ENCODE measurements around the gene IFIH1.

IFIH1 gene

GRCh38 chr2:162308747-162309503 is 9.6 kb downstream of the IFIH1 start:
- TF ChIP-seq ZFX (IDR thresholded peaks at IDR 0.05; ENCODE audit: borderline replicate concordance): no peak
- TF ChIP-seq CTCF (IDR thresholded peaks at IDR 0.05): no peak
- H3K27ac ChIP-seq: no peak overlapping the region

- H3K27ac ChIP-seq: no peak overlapping the region
- TF ChIP-seq ZFX (IDR thresholded peaks at IDR 0.05; ENCODE audit: borderline replicate concordance): no peak
- no peak for TF ChIP-seq CTCF (IDR thresholded peaks at IDR 0.05)
These were observed 12.6 kb downstream of the IFIH1 start for GRCh38 chr2:162305901-162306300.

- H3K27ac ChIP-seq: no peak overlapping the region
- no peak for TF ChIP-seq ZFX (IDR thresholded peaks at IDR 0.05; ENCODE audit: borderline replicate concordance)
- TF ChIP-seq CTCF (IDR thresholded peaks at IDR 0.05): no peak
These were observed 16.6 kb downstream of the IFIH1 start for GRCh38 chr2:162301877-162302276.

- H3K27ac ChIP-seq: no peak overlapping the region
- peak; percentile 75 for TF ChIP-seq CTCF (IDR thresholded peaks at IDR 0.05)
- no peak for TF ChIP-seq ZFX (IDR thresholded peaks at IDR 0.05; ENCODE audit: borderline replicate concordance)
These were observed 17.2 kb downstream of the IFIH1 start for GRCh38 chr2:162301151-162301804.

- H3K27ac ChIP-seq: no peak overlapping the region
- TF ChIP-seq ZFX (IDR thresholded peaks at IDR 0.05; ENCODE audit: borderline replicate concordance) (no peak), CTCF (IDR thresholded peaks at IDR 0.05) (no peak)
These were observed 18.2 kb downstream of the IFIH1 start for GRCh38 chr2:162300266-162300665.

- TF ChIP-seq CTCF (IDR thresholded peaks at IDR 0.05) (no peak), ZFX (IDR thresholded peaks at IDR 0.05; ENCODE audit: borderline replicate concordance) (no peak)
- H3K27ac ChIP-seq: no peak overlapping the region
These were observed 19.7 kb downstream of the IFIH1 start for GRCh38 chr2:162298669-162299335.
